ENCODE data around the gene AKNA.
A peak's percentile ranks its signal among the peaks of the same experiment; 100 is the strongest.

Gene AKNA

DNA sequence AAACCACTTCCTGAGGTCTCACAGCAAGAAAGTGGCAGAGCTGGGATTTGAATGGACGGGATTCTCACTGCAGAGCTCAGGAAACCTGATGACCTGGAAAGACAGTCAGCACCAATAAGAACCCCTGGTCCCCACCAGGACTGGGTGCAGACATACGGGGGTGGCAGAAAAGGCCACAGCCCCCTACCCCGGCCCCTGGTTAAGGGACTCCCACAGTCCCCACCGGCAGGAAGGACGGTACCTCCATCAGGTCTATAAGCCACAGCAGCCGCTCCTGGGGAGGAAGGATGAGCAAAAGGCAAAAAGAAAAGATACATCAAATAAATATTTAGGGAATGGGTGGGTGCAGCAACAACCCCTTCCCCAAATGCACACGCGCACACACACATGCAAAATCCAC lies 32.0 kb upstream of the AKNA start:
- DNase-seq: no peak
- in situ Hi-C loops (cut with MboI; ENCODE audit: low pct_unique_long_range_greater_than_20kb, low sequenced_read_pairs): loop anchor here (25.0 kb wide), 2 partner anchors 493 to 593 kb away; no protein-coding TSS in a partner anchor

- DNase-seq: no peak
- in situ Hi-C loops (cut with MboI; ENCODE audit: low pct_unique_long_range_greater_than_20kb, low sequenced_read_pairs): loop anchor here (25.0 kb wide), 2 partner anchors 494 to 594 kb away; no protein-coding TSS in a partner anchor
These were observed 30.3 kb upstream of the AKNA start for GRCh38 chr9:114418053-114418452.

GRCh38 chr9:114417511-114417910 lies 29.7 kb upstream of the AKNA start:
- no peak for DNase-seq
- in situ Hi-C loops (cut with MboI; ENCODE audit: low pct_unique_long_range_greater_than_20kb, low sequenced_read_pairs): loop anchor here (25.0 kb wide), 2 partner anchors 495 to 595 kb away; no protein-coding TSS in a partner anchor

DNA sequence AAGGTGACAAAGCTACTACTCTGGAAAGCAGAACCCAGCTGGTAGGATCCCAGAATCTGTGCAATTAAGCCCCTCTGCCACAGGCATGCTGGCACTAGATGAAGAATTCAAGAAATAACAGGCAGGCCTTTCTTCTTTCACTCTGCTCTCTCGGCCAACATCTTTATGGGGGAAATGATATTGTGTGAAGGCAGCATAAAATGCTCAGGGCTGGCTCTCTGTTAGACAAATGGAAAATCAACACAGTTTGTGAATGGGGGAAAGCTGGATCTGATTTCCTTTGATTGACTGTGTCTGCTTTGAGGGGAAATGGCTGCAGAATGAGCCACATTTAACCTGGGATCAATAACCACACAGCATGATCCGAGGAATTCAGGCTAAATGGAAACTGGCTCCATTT lies 29.1 kb upstream of the AKNA start:
- in situ Hi-C loops (cut with MboI; ENCODE audit: low pct_unique_long_range_greater_than_20kb, low sequenced_read_pairs): loop anchor here (25.0 kb wide), 2 partner anchors 495 to 595 kb away; no protein-coding TSS in a partner anchor
- no peak for DNase-seq

- in situ Hi-C loops (cut with MboI; ENCODE audit: low pct_unique_long_range_greater_than_20kb, low sequenced_read_pairs): loop anchor here (25.0 kb wide), 2 partner anchors 496 to 596 kb away; no protein-coding TSS in a partner anchor
- no peak for DNase-seq
These were observed 28.5 kb upstream of the AKNA start for GRCh38 chr9:114416290-114416689.

DNA sequence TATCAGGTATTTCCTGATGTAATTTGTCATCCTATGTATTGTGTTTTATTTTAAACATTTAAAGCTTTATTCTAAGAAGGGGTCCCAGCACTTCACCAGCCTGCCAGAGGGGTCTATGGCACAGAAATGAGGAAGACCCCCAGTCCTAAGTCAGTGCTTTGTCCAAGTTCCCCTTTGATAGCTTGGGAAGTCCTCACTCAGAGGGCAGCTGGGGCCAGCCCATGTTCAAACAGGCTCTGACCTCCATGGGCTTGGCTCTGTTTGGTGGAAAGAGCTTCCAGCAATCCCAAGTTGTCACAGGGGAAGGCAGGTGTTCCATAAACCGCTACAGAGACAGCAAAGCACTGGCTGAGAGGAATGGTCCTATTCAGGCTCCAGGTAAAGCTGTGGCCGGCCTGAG lies 26.6 kb upstream of the AKNA start:
- no peak for DNase-seq
- in situ Hi-C loops (cut with MboI; ENCODE audit: low pct_unique_long_range_greater_than_20kb, low sequenced_read_pairs): loop anchor here (25.0 kb wide), 2 partner anchors 498 to 598 kb away; no protein-coding TSS in a partner anchor

DNA sequence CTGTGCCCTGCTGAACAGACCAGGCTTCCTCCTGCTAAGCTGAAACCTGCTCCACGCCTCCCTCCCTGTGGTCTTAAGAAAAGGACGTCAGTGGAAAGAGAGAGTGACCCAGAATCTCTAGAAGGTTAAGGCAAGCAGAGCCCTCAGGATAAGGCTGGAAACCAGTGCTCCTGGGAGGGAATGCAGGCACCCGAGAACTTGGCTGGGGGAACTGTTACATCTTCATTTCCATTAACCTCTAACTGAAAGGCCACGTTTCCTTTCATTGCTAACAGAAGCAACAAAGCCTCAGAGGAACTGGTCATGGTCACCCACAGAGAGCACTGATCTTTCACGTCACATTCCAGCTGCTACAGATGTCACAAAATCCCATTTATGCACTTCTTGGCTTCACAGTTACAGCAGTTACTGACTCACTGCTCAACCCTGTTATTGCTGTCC lies 26.1 kb upstream of the AKNA start:
- in situ Hi-C loops (cut with MboI; ENCODE audit: low pct_unique_long_range_greater_than_20kb, low sequenced_read_pairs): loop anchor here (25.0 kb wide), 2 partner anchors 498 to 598 kb away; no protein-coding TSS in a partner anchor
- DNase-seq: no peak

GRCh38 chr9:114412048-114412683 lies 24.4 kb upstream of the AKNA start:
- in situ Hi-C loops (cut with MboI; ENCODE audit: low pct_unique_long_range_greater_than_20kb, low sequenced_read_pairs): loop anchor here (25.0 kb wide), 2 partner anchors 500 to 600 kb away; no protein-coding TSS in a partner anchor
- no peak for DNase-seq

GRCh38 chr9:114411452-114411851 lies 23.7 kb upstream of the AKNA start:
- no peak for DNase-seq
- in situ Hi-C loops (cut with MboI; ENCODE audit: low pct_unique_long_range_greater_than_20kb, low sequenced_read_pairs): loop anchor here (25.0 kb wide), 2 partner anchors 501 to 601 kb away; no protein-coding TSS in a partner anchor

DNA sequence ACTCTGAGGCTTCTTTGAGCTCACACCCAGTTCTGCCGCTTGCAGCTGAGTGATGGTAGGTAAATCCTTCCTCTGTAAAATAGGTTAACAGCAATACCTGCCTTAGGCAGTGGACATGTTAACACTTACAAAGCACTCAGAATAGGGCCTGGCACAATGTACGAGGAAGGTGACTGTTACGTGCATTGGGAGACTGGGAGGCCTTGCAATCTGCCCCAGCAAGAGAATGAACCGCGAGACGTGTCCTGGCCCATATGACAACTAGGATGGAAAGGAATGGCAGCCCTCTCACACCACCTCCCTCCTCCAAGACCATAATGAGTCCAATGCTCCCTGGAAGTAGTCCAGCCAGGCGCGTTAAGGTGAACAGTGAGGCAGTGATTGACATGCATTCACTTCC lies 23.1 kb upstream of the AKNA start:
- no peak for DNase-seq
- in situ Hi-C loops (cut with MboI; ENCODE audit: low pct_unique_long_range_greater_than_20kb, low sequenced_read_pairs): loop anchor here (25.0 kb wide), 2 partner anchors 501 to 601 kb away; no protein-coding TSS in a partner anchor

DNA sequence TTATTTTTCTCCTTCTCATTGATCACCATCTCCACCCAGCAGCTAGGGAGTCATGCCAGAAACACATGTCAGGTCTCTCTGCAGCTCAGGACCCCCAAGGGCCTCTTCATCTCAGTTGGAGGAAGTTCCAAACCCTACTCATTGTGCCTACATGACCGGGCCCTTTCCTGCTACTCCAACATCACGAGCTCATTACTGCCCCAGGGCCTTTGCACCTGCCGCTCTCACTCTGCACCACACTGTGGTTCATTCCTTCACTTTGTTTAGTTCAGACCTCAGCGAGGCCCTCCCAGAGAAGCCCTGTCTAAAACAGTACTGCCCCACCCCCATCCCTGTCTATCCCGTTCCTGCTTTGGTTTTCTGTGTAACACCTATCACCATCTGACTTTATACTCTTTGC lies 22.1 kb upstream of the AKNA start:
- in situ Hi-C loops (cut with MboI; ENCODE audit: low pct_unique_long_range_greater_than_20kb, low sequenced_read_pairs): loop anchor here (25.0 kb wide), 2 partner anchors 502 to 602 kb away; no protein-coding TSS in a partner anchor
- DNase-seq: no peak

DNA sequence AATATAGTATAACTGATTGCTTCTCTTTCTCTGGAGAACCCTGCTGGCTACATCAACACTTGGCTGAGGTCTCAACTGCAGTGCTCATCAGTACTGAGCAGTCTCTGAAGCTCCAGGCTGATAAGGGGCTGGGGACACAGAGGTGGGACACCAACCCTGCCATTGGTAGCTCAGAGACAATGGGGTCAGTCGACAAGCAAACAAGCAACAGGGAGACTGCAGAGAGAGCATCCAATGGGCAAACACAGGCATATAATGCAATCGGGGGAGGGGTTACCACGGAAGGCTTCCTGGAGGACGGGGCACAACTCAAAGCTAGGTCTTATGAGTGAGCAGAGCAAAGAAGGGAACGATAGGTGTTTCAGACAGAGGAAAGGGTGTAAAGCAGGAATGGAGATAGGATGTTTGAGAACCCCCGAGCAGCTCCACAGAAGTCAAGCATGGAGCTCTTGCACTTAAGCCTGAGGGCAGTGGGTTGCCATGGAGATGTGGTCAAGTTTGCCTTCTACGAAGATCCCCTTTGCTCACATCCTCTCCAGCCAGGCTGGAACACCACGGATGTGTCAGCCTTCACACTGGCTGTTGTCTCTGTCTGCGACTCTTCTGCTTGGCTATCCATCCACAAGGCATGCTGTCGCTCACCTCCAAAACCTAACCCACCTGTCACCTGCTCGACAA lies 21.5 kb upstream of the AKNA start:
- in situ Hi-C loops (cut with MboI; ENCODE audit: low pct_unique_long_range_greater_than_20kb, low sequenced_read_pairs): loop anchor here (25.0 kb wide), 2 partner anchors 503 to 603 kb away; no protein-coding TSS in a partner anchor
- no peak for DNase-seq

- in situ Hi-C loops (cut with MboI; ENCODE audit: low pct_unique_long_range_greater_than_20kb, low sequenced_read_pairs): loop anchor here (25.0 kb wide), 2 partner anchors 504 to 604 kb away; no protein-coding TSS in a partner anchor
- DNase-seq: no peak
These were observed 20.9 kb upstream of the AKNA start for GRCh38 chr9:114408645-114409044.

DNA sequence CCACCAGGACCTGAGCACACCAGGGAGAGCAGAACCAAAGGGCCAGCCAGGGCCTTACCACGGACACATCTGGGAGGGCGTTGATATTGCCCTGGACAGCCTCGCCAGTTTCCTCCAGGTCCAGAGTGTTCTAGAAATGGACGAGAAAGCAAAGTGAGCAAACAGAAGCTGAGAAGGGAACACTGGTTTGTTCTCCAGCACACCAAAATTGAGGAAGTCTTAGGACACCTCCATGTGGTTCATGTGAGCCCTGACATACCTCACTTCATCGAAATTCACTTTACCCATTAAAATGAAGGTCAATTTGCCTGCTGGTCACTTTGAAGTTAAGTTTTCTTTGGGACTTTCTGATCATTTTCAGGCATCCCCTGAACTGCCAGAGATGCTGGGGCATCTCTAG lies 20.1 kb upstream of the AKNA start:
- no peak for DNase-seq
- in situ Hi-C loops (cut with MboI; ENCODE audit: low pct_unique_long_range_greater_than_20kb, low sequenced_read_pairs): loop anchor here (25.0 kb wide), 2 partner anchors 504 to 604 kb away; no protein-coding TSS in a partner anchor

DNA sequence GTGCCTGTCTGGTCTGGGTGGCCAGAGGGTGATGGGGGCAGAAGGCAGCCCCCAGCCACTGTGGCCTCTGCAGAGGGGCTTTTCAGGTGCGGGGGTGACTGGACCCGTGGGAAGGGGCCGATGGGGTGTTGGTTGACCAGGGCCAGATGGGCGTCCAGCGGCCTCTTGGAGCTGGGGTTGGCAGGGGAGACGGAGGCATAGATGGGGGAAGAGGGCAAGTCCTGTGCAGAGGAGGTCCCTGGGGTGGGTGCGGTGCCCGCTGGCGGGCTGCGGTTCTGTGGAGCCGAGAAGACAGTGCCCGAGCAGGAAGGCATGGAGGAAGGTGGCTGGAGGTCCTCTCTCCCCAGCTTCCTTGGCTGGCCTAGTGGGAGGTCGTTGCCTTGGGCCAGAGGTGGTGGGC lies 18.7 kb upstream of the AKNA start:
- DNase-seq: no peak
- in situ Hi-C loops (cut with MboI; ENCODE audit: low pct_unique_long_range_greater_than_20kb, low sequenced_read_pairs): loop anchor here (25.0 kb wide), 2 partner anchors 506 to 606 kb away; no protein-coding TSS in a partner anchor

DNA sequence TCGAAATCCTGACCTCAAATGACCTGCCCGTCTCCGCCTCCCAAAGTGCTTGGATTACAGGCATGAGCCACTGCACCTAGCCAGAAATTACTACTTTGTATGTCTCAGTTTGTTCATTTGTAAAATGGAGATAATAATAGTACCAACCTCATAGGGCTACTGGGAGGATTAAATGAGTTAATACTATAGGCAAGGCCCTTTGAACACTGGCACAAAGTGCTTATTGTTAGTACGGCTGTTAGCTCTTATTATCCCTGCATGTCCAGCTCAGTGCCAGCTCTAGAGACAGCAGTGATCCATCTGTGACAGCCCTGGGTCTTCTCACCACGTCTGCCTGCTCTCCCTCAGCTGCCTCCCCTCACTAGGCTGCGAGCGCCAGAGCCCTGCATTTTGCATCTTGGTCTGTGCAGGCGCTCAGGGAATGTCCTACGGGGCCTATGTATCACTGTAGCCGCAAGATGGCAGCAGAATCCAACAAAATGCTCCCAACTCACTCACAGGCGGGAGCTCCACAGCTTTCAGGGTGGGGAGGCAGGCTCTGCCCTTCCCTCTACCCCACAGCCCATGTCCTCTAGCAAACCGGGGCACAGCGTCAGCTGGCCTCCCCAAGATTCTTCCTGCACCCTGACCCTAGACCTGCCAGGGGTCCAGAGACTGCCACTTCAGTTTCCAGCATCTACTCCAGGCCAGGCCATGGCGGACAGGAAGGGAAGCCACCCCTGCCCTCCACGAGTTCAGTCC lies 17.7 kb upstream of the AKNA start:
- in situ Hi-C loops (cut with MboI; ENCODE audit: low pct_unique_long_range_greater_than_20kb, low sequenced_read_pairs): loop anchor here (25.0 kb wide), 2 partner anchors 507 to 607 kb away; no protein-coding TSS in a partner anchor
- peak; percentile 91 for DNase-seq

DNA sequence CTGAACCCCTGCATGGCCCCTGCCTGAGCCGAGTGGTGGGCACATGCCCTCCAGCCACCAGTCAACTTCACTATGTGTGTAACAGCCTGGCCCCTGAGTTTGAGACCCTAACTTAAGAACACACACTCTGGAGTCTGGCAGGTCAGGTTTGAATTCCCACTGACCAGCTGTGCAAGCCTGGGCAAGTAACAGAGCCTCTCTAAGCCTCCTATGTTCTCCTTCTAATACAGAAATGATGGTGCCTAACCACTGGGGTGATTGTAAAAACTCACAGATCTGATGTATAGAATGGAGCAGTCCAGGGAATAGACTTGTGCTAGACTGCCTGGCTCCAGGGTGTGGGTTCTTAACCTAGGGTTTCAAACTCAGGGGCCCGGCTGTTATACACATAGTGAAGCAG lies 16.7 kb upstream of the AKNA start:
- DNase-seq: no peak
- in situ Hi-C loops (cut with MboI; ENCODE audit: low pct_unique_long_range_greater_than_20kb, low sequenced_read_pairs): loop anchor here (25.0 kb wide), 2 partner anchors 508 to 608 kb away; no protein-coding TSS in a partner anchor

DNA sequence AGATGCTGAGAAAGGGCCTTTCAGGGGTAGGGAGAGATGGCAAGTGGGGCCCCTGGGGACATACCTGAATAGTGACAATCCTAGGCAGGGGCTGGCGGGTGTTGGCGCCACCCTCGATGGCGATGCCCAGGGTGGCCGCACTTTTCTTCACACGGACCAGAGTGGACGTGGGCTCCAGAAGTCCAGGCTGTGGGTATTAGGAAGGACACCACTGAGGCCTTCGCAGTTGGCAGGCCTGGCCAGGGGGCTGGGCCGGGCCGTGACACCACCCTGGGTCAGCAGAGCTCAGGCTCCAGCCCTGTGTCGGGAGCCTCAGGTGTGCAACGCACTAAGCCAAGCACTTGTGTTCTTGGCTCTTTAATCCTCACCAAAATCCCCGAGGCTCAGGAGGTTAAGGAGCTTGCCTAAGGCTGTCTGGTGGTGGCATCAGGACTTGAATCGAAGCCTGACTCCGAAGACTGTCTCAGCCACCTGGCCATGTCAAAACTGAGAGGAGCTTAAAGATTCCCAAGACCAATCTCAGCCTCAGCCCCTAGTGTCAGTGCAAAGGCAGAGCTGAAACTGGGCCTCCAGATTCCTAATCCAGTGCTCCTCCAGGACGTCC lies 15.5 kb upstream of the AKNA start:
- in situ Hi-C loops (cut with MboI; ENCODE audit: low pct_unique_long_range_greater_than_20kb, low sequenced_read_pairs): loop anchor here (25.0 kb wide), 2 partner anchors 509 to 609 kb away; no protein-coding TSS in a partner anchor
- no peak for DNase-seq

Data from KBM-7 (cell line).